ENCODE data around the gene CDH4. TPM values are rescaled to one million over a fixed set of nuclear protein-coding genes. Genes with fewer than 3 reads are reported as not detected.

Gene CDH4
- total and polyA plus RNA-seq, 2 donors (not counting 3 experiments of a cell fraction or from before 2014, with no cell fraction given), result 0.17 to 0.51 TPM

DNA sequence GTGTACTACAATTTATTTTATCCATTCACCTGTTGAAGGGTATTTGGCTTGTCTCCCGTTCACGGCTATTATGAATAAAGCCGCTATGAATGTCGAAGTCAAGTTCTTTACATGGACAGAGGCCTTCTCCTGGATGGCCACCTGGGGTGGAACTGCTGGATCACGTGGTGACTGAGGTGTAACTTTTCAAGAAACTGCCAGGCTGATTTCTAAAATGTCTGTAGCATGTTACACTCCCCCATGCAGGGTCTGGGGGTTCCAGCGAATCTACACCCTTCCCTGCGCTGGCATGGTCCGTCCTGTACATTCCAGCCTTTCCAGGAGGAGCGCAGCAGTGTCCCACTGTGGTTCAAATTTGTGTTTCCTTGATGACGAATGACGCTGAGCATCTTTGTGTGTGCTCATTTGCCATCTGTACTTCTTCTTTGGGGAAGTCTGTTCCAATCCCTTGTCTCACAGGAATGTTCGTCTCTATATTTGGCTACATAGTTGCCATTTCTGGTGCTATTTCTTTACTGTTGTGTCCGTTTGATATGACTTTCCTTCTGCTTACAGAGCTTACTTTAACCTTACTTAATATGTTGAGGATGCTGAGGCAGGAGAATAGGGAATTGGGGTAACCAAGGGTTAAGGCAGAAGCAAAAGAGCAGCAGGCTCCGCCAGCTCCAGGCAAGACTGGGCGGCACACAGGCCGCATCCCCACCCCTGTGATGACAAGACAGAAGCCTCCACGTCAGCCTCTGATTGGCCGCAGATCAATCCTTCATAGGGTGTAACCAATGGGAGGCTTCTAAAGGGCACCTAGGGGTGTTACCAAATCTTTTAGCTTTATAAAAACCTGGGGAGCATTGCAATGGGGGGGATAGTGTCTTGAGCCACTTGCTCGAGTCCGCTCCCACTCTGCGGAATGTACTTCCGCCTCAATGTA lies 707.0 kb downstream of the CDH4 start:
- TF ChIP-seq FOS (IDR thresholded peaks at IDR 0.05; ENCODE audit: borderline replicate concordance, insufficient read depth, low read length), result no peak
- TF ChIP-seq, protein P1, sequence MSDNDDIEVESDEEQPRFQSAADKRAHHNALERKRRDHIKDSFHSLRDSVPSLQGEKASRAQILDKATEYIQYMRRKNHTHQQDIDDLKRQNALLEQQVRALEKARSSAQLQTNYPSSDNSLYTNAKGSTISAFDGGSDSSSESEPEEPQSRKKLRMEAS (IDR thresholded peaks at IDR 0.05; ENCODE audit: insufficient read depth, insufficient read length), result no peak
- TF ChIP-seq, protein P2, sequence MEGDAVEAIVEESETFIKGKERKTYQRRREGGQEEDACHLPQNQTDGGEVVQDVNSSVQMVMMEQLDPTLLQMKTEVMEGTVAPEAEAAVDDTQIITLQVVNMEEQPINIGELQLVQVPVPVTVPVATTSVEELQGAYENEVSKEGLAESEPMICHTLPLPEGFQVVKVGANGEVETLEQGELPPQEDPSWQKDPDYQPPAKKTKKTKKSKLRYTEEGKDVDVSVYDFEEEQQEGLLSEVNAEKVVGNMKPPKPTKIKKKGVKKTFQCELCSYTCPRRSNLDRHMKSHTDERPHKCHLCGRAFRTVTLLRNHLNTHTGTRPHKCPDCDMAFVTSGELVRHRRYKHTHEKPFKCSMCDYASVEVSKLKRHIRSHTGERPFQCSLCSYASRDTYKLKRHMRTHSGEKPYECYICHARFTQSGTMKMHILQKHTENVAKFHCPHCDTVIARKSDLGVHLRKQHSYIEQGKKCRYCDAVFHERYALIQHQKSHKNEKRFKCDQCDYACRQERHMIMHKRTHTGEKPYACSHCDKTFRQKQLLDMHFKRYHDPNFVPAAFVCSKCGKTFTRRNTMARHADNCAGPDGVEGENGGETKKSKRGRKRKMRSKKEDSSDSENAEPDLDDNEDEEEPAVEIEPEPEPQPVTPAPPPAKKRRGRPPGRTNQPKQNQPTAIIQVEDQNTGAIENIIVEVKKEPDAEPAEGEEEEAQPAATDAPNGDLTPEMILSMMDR (IDR thresholded peaks at IDR 0.05; ENCODE audit: extremely low read depth in 1 of 2, insufficient read depth in 1 of 2, low read depth in 1 of 2, low read length in 2 of 2), result no peak
- no peak for TF ChIP-seq POLR2A (IDR thresholded peaks at IDR 0.05; ENCODE audit: low read depth, low read length)
- TF ChIP-seq EZH2 (IDR thresholded peaks at IDR 0.05; ENCODE audit: borderline replicate concordance, low read depth, low read length, severe bottlenecking), result no peak
- TF ChIP-seq POLR2AphosphoS5 (IDR thresholded peaks at IDR 0.05; ENCODE audit: insufficient read depth, low read depth, low read length), result no peak
- TF ChIP-seq GATA2 (IDR thresholded peaks at IDR 0.05; ENCODE audit: insufficient read depth, insufficient read length, low read depth, low read length), result no peak
- Histone ChIP-seq H2AFZ (ENCODE audit: low read depth, low read length) (no peak overlapping the region), H3K27ac (ENCODE audit: insufficient read depth, low read depth, low read length) (no peak overlapping the region), H4K20me1 (replicated peaks; ENCODE audit: control insufficient read depth, extremely low read depth, insufficient read depth, low read length) (no peaks in the 10 kb centered on the region), H3K36me3 (ENCODE audit: control insufficient read depth in 2 of 2, extremely low read depth in 1 of 2, insufficient read depth in 2 of 2, low read length in 2 of 2) (no peaks in the 10 kb centered on the region), H3K4me2 (ENCODE audit: insufficient read depth, low read length) (no peak overlapping the region), H3K4me1 (ENCODE audit: control insufficient read depth, extremely low read depth, insufficient read depth, low read length) (no peaks in the 10 kb centered on the region), H3K9me1 (replicated peaks; ENCODE audit: control insufficient read depth, extremely low read depth, insufficient read depth, low read length) (no peaks in the 10 kb centered on the region), H3K9ac (replicated peaks; ENCODE audit: extremely low read depth, insufficient read depth, low read length) (no peak overlapping the region), H3K27me3 (ENCODE audit: control insufficient read depth in 2 of 2, insufficient read depth in 2 of 2, low read length in 2 of 2) (no peaks in the 10 kb centered on the region), H3K9me3 (replicated peaks; ENCODE audit: control insufficient read depth, insufficient read depth, low read length) (no peaks in the 10 kb centered on the region), H3K4me3 (replicated peaks in 1 of 3; ENCODE audit: insufficient read depth in 1 of 3, low read depth in 1 of 3, low read length in 3 of 3) (no peak overlapping the region), H3K79me2 (ENCODE audit: control insufficient read depth, insufficient read depth, low read length) (no peaks in the 10 kb centered on the region)
- FAIRE-seq (no peak), DNase-seq (ENCODE audit: low read depth, low spot score) (no peak)
- POLR2A ChIA-PET, result no interaction called here
- CTCF ChIA-PET, result no interaction called here
- intact Hi-C loops (cut with micrococcal nuclease), result no loop called here
- BruUV-seq (replicated peaks), result no TSS peak
- dilution Hi-C loops (cut with MboI; ENCODE audit: extremely low pct_ligation_motif_present, low sequenced_read_pairs), result no loop called here

All from endothelial cell of umbilical vein (primary cell).